Ovary (tissue), 3 donors: ENCODE data around the gene HDAC9.

Experiments
- POLR2A ChIP-seq: fragments of 450-650 bp; IDR thresholded peaks from one replicate; pipeline ENCODE4 v1.6.1; 2017; ENCODE audit warnings: antibody characterized with exemption, mild to moderate bottlenecking, moderate library complexity
- TF ChIP-seq, protein P1 (sequence below), 3 donors: fragments of 450-650 bp in 2 of 3; fragments of 200-600 bp in 1 of 3; IDR thresholded peaks; one replicate each; pipeline versions ENCODE4 v1.5.1 to v1.8.0; 2016 to 2022; ENCODE audit warnings: antibody characterized with exemption in 3 of 3, mild to moderate bottlenecking in 1 of 3
- donor health status: DM: no; HTN: no; CAD: no.

DNA sequence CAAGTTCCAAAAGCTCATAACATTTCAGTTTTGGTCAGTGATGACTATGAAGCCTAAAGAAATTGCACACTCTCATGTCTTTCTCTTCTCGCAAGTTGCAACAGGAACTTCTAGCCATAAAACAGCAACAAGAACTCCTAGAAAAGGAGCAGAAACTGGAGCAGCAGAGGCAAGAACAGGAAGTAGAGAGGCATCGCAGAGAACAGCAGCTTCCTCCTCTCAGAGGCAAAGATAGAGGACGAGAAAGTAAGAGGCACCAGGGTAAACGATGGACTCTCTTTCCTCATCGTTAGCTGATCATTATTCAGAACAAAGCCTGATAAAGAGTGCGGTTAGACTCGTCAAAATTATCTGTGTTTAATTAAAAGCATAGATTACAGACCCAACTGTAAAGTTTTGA is 94.7 kb downstream of the HDAC9 start:
- TF ChIP-seq, protein P1, sequence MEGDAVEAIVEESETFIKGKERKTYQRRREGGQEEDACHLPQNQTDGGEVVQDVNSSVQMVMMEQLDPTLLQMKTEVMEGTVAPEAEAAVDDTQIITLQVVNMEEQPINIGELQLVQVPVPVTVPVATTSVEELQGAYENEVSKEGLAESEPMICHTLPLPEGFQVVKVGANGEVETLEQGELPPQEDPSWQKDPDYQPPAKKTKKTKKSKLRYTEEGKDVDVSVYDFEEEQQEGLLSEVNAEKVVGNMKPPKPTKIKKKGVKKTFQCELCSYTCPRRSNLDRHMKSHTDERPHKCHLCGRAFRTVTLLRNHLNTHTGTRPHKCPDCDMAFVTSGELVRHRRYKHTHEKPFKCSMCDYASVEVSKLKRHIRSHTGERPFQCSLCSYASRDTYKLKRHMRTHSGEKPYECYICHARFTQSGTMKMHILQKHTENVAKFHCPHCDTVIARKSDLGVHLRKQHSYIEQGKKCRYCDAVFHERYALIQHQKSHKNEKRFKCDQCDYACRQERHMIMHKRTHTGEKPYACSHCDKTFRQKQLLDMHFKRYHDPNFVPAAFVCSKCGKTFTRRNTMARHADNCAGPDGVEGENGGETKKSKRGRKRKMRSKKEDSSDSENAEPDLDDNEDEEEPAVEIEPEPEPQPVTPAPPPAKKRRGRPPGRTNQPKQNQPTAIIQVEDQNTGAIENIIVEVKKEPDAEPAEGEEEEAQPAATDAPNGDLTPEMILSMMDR (IDR thresholded peaks at IDR 0.05), result no peak
- no peak for TF ChIP-seq POLR2A
